Activated CD4-positive, alpha-beta T cell treated with anti-CD3 and anti-CD28 coated beads for 1 hour (primary cell): ENCODE results near the gene C1QTNF12.

Experiments
- DNase-seq: peaks from one replicate; pipeline ENCODE4 v3.0.0-alpha.2; 2020

C1QTNF12 gene

DNA sequence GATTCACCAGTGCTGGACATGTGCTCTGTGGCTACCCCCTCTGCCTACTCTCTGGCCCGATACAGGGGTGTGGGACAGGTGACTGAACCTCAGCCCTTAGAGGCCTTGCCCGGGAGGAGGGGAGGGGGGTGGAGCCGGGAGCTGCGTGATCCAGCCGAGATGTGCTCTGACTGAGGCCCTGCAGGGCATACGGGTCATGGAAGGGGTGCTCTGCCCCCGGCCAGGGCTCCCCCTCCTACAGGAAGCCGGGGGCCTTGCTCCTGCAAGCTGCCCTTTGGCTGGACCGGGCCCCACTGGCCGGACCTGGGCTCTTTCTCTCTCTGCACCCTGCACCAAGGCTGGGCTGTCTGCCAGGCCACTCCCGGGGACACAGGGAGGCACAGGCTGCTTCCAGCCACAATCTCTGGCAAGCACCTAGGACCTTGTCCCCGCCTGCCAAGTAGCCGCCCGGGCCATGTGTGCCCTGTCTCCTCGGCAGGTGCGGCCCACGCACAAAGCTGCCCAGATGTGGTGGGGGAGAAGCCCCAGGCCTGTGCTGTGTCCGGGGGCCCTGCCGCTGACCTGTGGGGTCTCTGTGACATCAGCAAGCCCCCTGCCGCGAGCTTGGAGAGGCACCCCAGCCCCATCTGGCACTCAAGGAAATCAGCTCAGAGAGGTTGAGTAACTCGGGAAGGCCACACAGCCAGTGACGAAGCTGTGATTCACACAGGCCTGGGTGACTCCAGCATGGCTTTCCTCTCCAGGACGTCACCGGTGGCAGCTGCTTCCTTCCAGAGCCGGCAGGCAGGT, 35.2 kb upstream of the C1QTNF12 start:
- no peak for DNase-seq

DNA sequence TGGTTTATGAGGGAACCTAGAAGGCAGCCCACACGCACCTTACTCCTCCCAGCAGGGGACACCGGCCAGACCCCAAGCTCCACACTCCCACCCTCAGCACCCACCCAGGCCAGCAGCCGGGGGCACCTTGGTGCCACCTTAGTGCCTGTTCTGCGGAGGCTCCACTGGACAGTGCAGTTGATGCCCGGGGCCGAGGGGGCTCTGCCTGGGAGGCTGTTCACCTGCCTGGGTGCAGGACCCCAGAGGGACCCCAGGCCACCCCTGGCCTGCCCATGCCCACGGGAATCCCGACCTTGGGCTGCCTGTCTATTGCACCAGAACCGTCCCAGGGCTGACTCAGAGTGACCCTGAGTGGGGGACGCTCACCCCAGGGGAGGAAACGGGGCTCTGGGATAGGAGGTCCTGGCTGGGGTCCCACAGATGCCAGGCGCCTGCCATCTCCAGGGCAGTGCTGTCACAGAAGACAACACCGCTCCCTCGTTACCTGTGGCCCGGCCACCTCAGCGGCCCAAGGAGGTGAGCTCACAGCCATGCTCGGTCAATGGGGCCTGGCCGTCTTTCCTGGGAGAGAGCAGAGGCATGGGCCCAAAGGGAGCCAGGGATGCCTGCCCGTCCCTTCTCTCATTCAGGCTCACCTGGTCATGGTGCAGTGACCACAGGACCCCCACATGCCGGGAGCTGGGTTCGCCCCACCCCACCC, 34.4 kb upstream of the C1QTNF12 start:
- no peak for DNase-seq

- DNase-seq: no peak
Observed at GRCh38 chr1:1279028-1279427, 32.5 kb upstream of the C1QTNF12 start.

- DNase-seq: no peak
Observed at GRCh38 chr1:1278620-1279019, 32.1 kb upstream of the C1QTNF12 start.

- DNase-seq: no peak
Observed at GRCh38 chr1:1275836-1276235, 29.3 kb upstream of the C1QTNF12 start.

DNA sequence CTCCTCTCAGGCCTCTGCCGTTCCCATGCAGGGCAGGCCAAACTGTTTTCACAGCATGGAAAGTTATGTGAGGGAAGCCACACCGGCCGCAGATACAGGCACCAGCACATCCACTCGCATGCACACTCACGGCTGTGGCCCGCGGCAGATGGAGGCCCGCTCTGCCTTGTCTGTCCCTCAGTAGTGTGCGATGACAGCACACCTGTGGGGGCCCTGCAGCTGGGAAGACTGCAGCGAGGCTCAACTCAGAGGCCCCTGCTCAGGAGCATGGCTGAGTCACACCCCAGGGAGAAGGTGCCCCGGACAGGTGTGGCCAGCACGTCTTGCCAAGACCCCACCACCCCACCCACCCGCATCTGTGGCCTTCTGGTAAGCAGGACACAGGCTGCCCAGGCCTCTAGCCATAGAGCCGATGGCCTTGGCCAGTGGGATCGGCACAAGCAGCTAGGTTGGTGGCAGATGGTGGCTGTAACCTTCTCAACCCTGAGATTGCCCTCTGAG, 28.5 kb upstream of the C1QTNF12 start:
- DNase-seq: no peak

GRCh38 chr1:1274299-1274930, 27.9 kb upstream of the C1QTNF12 start:
- no peak for DNase-seq

DNA sequence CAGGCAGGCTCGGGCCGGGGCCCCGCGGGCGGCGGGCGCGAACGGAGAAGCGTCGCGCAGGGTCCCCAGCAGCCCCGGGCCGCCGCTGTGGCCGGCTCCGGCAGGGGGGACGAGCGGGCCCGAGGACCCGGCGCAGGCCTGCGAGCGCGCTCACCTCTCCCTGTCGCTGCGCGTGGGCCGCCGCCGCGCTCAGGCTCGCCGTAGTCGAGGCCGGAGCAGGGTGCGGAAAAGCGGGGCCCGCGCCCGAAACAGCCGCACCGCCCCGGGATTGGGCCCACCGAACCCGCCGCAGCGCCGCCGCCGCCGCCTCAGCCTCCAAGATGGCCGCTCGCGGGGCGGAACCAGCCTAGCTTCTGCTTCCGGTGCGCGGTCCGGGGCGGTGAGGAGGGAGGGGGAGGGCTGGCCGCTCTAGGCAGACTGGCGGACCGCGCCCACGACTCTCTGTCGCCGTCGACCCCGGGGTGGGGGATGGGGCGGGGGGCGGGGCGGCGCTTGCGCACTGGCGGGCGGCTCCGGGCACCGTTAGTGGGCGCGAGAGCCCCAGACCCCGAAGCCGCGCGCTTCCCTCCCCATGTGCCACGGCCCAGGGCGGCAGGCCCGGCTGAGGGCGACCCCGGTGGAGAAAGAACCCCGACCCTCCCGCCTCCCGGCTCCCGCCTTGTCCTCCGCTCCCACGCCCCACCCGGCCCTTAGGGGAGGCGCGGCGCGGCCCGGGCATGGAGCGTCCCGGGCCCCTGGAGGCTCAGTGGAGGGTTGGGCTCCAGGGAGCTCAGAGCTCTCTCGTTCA, 27.2 kb upstream of the C1QTNF12 start, which contains the start of gene UBE2J2:
Gene UBE2J2, minus strand, starts transcription at position 343 of the 787 bp plus-strand sequence. CDS start 5,862 bp downstream, outside the sequence.
- peak; percentile 89 for DNase-seq

DNA sequence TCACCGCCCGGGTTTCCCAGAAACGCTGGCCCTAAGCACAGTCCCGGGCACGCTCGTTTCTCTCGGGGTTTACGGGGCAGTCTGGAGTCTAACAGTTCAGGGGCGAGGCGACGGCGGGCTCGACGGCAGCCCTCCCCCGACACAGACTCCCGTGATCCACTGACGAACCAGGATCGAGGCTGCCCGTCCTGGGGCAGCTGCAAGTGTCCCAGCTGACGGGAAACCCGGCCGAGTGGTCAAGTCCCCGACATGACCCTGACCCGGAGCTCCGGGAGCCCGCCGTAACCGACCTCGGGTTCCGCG, 26.6 kb upstream of the C1QTNF12 start:
- no peak for DNase-seq

DNA sequence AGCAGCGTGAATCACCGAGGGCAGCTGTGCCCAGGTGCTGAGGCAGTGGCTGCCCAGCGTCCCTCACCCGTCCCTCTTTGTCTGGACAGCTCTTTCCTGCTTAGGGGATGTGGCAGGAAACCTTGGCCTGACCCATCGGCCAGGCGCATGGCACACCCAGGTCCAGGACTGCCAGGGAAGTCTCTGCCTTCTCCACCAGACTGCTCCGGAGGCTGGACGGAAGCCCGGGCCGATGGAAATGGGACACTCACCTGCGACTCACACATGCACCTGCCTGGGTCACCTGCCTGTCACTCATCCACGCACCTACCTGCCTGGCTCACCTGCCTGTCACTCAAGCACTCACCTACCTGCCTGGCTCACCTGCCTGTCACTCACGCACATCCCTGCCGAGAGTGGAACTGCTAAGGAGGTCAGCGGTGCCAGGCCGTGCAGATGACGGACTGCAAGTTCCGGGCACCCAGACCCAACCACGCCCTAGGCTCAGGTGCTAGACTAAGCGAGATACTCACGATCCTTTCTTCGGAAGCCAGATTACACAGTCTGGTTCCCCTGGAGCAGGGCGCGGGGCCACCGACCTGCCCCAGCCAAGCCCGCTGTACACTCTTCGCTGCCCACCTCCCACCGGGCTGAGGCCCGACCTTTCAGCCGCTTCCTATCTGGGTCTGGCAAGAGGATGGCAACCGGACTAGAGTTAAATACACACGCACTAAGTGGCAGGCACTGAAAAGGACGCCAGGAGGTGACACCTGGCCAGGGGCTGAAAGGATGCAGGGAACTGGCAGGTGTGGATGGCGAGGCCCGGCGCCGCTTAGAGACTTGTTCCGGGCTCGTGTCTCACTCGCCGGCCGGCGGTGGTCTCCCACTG, 26.1 kb upstream of the C1QTNF12 start:
- no peak for DNase-seq

DNA sequence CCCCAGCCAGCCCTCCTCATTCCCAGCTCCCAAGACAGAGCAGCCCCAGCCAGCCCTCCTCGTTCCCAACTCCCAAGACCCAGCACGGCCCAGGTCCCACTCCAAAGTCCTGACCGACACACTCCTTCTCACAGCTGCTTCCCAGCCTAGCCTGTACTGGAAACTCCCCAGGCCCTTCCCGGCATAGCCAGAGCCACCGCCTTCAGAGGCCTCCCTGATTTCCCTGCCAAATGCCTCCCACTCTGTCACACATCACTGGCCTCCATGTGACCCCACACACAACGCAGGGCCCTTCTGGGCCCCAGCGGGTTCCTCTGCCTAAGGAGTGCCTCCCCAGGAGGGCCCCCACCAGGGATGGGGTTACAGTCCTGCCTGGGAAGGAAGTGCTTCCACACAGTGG, 24.3 kb upstream of the C1QTNF12 start:
- no peak for DNase-seq

GRCh38 chr1:1268284-1268682, 21.8 kb upstream of the C1QTNF12 start:
- no peak for DNase-seq

DNA sequence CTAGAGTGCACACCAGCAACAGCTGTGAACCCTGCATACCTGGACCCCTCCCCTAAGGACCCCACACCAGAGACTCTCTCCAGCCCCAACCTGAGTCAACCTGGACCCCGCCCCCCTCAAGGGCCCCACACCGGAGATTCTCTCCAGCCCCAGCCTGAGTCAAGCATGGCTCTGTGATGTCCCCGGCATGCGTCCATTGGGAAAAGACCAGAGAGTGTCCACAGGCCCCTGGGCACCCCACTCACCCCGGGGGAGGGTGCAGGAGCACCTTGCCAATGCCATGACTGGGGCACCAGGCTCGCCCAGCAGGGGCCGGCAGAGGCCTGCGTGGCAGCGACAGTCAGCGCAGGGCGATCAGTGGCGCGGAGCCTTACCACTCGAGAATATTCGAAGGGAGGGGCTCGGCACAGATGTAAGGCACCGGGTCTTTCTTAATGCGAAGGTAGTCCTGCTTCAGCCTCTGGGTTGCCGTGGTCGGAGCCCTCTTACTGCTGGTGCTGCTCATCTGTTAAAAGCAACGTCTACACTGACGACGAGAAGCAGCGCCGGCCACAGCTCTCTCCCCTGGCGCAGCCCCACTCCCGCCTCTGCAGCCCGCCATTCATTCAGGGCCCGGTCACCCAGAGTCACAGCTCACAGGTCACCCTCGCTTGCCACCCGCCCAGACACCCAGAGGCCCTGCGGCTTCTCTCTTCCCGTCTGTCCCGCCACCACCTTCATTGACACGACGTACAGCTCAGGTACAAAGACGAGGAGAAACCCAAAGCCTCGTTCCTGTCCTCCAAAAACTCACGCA, 21.2 kb upstream of the C1QTNF12 start:
- no peak for DNase-seq

DNA sequence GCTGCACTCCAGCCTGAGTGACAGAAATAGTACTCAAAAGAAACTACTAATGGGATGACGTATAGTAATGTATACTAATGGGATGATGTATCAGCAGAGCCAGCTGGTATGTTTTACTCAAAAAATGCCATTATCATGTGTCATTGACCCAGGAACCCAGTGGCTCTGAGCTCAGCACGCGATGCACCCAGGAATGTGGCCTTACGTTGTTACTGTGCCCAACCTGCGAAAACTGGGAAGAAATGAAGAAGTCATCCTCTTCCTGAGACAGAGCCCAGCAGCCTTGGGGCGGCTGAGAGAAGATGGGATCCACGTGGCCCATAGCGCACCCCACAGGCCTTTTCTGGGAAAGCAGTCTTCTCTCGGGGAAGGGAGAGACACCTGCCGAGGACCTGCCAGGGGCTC, 18.3 kb upstream of the C1QTNF12 start:
- DNase-seq: no peak

DNA sequence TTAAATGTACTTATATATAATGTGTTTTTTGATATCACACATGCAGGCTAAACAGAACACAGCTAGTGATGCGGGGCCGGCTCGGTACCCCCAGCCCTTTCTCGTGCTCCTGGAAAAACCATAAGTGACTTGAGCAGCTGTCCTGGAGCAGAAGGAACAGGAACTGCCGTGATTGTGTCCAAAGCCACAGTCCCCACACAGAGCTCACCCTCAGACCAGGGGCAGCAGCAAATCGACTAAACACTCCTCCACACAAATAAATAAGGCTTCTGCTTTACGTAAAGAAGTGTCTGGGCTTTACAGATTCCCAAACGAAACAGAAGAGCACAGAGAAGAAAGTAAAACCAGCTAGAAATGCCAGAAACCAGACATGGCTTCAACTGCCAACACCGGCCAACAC, 17.5 kb upstream of the C1QTNF12 start:
- no peak for DNase-seq

- no peak for DNase-seq
Observed at GRCh38 chr1:1262758-1263157, 16.2 kb upstream of the C1QTNF12 start.

GRCh38 chr1:1262071-1262470, 15.5 kb upstream of the C1QTNF12 start:
- DNase-seq: no peak

- DNase-seq: no peak
Observed at GRCh38 chr1:1260843-1261560, 14.5 kb upstream of the C1QTNF12 start.

DNA sequence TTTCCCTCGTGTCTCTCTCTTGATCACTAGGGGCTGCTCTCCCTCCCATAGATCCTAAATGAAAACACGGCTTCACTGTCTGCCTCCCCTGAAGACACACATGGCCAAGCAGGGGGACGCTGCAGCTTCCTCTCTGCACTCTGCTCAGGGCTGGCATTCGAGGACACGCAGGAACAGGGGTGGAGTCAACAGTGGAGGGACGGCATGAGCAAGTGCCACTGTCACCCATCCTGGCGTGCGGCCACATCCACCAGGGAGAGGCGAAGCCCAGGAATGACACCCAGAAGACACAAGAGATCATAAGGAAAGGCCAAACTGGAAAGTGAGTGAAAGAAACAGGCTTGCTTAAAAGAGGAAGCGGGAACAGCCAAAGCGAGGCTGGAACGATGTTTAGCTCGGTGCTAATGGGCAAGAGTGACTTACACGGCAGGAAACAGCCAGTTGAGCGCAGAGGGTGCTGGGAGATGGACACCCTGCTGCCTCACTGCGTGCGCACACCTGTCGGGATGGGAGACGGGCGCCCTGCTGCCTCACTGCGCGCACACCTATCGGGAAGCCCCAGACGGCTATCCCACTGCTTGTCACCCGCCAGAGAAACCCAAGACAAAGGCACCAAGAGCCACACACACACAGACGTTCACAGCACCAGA, 13.6 kb upstream of the C1QTNF12 start:
- DNase-seq: no peak

- DNase-seq: no peak
Observed at GRCh38 chr1:1259540-1259939, 13.0 kb upstream of the C1QTNF12 start.
